GM21423 (cell line): ENCODE measurements around the gene ODC1.
"Not testable (repeated sequence)": the region's sequence is repeated elsewhere in the genome, so short reads cannot be mapped to it uniquely, and the experiment has no call there.

Experiments
- ATAC-seq: cut with Tn5 transposase; IDR thresholded peaks from one replicate; pipeline ENCODE4 v1.9.1; 2021; ENCODE audit warnings: mild to moderate bottlenecking, moderate library complexity; ENCODE audit not compliant: unreplicated experiment

Gene ODC1

DNA sequence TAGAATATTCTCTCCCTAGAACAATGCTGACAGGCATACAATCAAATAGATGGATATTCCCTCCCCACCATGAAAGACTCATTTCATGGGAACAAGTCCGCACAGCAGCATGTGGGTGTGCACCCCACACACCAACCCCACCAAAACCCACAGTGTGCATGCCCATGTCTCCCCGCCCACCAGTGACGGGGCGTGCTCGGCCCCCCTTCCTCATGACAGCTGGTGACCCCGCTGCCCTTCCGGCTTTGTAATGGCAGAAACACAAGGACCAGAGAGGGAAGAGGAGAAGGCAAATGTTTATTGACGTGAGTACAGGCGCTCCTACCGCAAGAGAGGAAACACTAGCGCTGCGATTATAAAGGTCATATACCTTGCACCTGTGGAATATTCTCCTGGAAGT, 30.8 kb upstream of the ODC1 start:
- ATAC-seq, result no peak

DNA sequence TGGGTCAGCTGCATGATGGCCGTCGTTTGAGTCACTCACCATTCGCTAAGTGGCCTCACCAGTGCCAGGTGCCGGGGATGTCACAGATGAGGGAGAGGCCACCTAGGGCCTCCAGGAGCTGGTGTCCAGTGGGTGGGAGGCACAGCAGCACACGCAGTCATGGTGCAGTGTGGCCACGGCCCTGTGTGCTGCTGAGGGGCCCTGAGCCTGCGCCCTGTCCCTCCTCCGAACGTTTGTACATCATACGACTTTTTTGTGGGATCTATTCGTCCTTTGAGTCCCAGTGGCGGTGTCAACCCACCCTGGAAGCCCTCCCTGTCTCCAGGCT, 30.1 kb upstream of the ODC1 start:
- ATAC-seq, result no peak

DNA sequence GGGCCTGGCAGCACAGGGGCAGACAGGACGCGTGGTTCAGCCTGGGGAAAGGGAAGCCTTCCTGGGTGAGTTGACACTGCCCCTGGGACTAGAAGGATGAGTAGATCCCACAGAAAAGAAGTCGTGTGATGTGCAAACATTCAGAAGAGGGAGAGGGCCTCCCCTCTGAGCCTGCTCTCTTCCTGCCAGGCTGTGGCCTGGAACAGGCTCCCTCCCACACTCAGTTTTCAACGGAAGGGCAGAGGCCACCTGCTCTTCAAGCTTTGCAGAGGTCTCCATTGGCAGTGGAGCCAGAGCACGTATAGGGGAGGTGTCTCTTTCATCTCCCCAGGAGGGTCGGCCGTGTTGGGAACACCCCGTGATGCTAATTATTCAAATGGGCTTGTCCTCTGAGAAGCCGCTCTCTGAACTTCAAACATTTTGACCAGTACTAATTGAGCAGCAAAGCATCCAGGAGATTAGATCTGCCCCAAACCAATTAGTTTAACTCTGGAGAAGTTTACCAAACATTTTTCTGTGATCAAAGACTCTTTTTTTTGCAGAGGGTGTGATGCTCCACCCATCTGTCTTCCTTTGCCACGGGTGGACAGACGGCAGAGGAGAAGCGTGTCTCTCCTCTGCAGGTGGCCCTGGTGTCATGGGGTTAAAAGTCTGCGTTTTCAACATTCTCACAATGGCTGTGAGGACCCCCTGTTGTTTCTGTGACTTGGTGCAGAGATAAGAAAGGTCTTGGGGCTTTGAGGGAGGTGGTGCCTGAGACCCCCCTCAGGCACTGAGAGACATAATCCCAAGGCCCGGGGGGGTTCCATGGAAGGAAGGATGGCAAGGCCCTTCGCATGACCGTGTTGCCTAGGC, 29.5 kb upstream of the ODC1 start:
- no peak for ATAC-seq

DNA sequence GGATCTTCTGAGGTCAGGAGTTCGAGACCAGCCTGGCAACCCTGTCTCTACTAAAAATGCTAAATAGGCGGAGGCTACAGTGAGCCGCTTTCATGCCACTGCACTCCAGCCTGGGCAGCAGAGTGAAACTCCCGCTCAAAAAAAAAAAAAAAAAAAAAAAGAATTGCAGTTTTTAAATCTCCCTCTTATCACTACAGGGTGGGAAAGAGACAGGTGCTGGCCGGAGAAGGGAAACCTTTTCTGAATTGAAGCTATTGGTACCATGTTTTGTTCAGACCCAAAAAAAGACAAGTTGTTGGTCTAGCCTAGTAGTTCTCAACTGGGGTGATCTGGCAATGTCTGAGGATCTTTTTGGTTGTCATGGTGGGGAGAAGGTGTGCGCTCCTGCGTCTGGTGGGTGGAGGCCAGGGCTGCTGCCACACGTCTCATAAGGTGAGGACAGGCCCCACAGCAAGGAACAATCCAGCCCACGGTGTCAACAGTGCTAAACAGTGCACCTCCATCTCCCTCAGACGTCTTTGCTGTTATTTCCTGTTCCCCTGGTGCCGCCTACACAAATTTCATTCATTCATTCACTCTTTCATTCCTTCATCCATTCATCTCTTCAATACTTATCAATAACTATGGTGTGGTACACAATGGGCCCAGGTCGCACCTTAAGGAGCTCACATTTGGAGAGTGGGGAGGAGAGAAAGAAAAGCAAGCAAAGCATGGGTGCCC, 28.8 kb upstream of the ODC1 start:
- ATAC-seq, result no peak

DNA sequence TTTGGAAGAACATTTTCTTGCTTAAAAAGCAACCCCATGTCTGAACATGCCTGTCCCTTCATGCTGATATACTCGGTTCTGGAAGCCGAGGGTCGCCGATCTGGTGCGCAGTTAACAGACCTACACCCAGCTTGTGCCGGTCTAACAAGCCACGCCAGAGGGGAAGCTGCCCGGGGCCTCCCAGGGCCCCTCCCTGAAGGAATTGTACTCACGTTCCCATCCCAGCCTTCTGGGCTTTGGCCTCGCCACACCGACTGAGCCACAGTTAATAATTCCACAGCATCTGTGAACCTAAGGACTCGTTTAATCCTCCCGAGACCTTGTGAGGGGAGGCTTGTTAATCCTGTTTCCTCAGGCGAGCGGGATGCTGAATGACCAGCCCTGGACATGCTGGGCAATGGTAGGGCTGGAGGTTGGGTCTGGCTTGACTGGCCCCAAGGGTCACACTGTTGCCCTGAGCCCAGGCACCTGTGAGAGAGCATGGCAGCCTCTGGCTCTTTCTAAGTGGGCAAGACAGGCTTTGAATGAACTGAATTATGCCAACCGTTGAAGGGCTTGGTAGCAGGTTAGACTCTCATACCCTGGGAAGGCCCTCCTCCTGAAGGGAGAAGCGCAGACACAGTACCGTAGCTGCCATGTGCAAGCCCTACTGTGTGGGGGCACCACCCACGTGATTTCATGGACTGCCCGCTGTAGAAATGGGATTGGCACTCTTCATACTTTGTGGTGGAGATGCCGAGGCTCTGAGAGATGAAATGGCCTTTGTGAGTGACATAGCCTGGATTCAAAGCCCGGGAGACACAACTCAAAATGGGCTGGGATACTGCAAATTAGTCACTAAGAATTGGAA, 27.9 kb upstream of the ODC1 start:
- no peak for ATAC-seq

DNA sequence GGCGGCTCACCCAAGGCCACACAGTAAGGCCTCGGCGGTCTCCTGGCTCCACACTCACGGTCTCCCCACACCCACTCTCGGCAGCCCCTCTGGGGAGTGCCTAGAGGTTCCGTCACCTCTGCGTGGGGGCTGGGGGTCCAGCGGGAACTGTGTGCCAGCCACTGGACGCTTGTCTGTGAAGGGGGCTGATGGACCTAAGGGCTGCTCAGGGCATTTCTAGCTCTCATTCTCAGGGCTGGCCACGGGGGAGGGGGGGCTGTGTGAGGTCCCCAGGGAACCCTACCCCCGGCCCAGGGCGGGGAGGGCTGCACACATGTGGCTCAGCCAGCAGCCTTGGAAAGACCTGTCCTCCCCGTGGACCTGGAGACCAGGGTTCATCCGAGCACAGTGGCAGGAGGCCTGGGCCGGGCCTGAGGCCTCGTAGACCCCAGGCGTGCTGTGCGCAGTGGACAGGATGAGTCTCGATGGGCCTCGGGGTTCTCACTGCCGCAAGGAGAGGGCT, 27.1 kb upstream of the ODC1 start:
- no peak for ATAC-seq

DNA sequence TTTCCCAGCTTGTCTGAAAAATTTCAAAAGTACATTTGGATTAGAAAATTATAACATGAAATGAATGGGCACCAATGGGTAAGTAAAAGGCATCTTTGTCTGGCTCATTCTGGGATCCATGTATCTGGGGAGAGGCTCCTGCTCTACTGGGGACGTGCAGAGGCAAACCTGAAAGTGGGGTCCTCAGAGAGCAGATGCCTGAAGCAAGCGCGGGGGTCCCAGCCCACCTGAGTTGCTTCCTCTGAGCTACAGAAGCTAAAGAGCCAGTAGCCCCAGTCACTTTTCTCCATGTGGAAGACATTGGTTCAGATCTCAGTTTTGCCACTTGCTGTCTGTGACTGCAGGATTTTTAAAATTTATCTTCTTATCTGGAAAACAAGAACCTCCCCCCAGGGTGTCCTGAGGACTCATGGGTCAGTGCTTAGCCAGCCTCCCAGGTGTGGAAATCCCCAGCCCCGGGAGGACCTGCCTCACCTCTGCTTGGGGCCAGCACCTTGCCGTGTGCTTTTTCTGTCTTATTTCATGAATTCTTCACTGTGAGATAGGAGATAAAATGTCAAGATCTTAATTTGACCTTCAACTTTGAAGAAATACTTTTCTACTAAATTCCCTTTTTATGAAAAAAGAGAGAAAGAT, 25.1 kb upstream of the ODC1 start:
- ATAC-seq, result no peak

DNA sequence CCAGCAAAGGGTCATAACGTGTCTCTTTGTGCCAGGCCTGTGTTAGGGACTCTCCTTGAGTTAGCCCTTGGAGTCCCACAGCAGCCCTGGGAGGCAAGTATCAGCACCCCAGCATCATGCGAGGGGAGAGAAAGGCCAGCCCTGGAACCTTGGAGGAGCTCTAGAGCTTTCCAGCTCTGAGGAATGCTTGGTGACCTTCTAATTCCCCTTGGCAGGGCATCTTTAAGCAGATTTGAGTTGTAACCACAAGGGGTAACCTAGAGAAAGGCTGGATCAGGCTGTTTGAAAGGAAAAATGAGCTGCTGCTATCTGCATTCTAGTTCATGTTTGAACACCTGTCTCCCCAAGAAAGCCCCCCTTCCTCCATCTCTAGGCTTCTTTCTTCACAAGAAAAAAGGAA, 23.8 kb upstream of the ODC1 start:
- no peak for ATAC-seq

DNA sequence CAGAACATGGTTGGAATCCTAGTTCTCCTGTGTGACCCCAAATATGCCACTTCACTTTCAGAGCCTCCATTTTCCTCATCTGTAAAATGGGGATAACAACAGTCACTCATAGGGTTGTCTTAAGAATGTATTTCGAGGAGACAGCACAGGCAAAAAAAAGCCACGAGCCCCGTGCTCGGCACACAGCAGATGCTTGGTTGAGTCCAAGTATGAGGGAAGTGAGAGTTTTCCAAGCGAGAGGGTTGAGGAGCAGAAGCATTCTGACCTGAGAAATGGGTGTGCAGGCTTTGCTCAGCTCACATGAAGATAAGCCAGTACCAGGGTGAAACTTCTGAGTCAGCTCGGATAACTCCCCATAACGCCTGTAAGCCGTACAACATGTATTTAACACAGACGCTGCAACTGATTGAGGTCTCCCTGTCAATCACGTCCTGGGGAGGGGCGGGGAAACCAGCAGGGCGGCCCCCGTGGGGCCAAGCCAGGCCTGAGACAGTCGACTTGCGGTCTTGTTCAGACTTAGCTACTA, 23.0 kb upstream of the ODC1 start:
- ATAC-seq, result no peak

DNA sequence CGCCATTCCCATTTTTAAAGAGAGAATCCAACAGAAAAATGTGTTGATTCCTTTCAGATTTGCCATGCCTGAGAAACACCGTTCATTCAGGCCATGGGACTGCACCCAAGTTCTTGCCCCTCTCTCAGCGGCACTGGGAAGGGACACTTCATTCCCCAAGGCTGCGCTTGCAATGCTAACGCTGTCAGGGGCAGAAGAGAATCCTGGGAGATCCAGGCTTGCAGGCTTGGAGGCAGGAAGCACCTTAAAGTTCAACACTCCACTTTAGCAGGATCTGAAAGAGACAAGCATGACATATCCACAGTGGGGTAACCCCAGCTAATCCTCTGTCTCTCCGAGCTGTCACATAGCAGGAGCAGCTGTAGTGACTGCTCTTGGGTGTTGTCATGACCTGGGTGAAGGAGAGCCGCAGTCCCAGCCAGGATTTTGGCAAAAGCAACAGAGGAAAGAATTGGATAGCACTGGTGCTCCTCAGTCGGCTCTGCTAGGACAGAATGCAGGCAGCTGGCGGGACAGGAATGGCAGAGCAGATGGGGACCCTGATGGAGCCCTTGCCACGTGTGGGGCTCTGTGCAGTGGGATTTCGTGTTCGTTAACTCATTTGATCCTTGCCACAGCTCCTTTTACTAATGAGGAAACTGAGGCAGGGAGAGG, 22.0 kb upstream of the ODC1 start:
- ATAC-seq, result no peak

DNA sequence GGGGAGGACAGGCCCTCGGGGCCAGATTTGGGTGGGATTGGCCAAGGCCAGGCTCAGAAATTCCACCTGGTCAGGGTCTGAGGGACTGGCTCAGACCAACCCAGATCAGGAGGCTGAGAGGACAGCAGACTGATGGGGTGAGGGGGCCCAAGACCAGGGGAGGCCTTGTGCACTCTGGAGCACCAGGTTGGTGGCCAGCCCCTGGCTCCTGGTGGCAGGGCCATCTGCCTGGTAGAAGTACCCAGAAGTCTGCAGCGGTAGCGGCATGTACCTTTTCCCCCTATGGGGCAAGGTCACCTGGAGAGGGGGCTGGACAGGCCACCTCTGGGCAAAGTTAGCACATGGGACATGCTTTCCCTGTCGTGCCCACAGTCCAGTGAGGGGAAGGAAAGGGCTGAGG, 21.2 kb upstream of the ODC1 start:
- no peak for ATAC-seq

DNA sequence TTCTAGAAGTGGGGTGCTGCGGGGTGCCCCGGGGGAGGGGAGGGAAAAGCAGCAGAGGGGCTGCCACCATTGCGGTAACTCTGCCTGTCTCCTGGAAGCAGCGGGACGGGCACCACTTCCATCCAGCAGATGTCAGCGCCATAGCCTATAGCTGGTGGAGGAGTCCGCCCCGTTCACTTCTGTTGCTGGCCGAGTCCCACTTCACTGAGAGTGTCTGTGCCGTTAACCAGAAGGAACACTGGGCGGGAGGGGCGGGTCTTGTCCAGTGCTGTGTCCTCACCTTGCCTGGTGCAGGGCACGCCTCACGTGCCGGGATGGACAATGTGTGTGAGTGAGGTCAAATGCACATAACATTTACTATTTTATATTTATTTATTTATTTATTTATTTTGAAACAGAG, 19.3 kb upstream of the ODC1 start:
- no peak for ATAC-seq

DNA sequence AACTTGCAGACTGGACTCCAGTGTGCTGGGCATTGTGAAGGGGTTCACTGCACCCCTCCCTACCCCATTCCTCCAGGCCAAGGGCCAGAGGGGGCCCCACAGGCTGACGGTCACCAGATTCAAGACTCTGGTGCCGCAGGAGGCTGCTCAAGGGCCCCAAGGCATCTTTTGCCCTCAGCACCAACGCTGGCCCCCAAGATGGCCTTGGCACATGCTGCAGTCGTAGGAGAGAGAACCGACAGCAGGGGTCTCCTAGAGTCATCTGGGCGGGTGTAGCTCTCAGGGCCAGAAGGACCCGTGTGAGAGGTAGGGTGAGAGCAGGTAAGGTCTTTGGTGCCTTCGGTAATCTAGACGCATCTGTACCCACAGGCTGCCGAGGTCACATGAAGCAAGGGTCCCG, 18.7 kb upstream of the ODC1 start:
- no peak for ATAC-seq

DNA sequence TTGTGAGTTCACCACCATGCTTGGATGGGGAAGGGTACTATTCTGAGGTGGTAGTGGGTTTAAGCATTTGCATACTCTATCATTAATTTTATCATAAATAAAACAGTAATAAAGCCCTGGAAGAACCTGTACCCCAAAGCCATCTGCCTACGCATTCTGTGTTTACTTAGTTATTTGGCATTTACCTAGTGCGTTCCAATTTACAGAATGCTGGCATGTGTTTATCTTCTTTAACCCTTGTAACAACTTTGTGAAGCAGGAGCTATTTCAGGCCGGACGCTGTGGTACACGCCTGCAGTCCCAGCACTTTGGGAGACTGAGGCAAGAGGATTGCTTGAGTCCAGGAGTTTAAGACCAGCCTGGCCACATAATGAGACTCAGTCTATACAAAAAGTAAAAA, 17.8 kb upstream of the ODC1 start:
- no peak for ATAC-seq

DNA sequence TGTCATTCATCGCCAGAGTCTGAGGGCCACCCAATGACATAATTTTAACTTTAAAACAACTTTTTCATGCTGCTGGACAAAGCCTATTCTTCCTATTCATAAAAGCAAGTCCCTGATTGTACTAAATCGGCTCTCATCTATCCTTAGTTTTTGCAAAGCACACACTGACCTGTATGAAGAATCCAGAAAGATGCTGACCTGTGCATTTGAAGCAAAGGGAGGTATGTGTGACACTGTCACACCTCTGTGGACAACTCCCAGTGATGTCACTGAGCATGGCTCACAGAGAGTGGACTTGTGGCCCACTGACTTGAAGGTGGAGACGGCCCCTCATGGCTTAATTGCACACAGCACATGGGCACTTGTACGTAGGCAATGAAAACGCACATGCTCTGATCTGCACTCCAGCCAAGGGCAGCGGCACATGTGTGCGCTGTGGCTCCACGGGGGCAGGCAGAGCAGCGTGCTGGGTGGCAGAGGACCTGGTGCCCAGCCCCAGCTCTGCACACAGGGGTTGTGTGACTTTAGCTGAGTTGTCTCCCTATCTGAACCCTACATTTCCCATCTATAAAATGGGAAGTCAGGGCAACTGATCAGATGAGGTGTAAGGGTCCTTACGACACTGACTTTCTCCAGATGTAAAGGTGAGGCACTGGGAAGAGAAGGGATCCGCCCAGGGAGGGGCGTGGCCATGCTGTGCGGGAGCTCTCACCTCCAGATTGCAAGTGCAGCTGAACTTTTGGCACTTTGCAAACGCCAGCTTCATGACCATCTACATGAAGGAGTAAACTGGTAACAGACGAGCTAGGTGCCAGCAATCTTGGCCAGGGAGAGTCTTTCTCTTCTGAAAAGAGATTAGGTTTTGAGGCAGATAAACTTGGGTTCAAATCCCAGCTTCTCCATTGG, 14.3 kb upstream of the ODC1 start:
- ATAC-seq, result no peak

DNA sequence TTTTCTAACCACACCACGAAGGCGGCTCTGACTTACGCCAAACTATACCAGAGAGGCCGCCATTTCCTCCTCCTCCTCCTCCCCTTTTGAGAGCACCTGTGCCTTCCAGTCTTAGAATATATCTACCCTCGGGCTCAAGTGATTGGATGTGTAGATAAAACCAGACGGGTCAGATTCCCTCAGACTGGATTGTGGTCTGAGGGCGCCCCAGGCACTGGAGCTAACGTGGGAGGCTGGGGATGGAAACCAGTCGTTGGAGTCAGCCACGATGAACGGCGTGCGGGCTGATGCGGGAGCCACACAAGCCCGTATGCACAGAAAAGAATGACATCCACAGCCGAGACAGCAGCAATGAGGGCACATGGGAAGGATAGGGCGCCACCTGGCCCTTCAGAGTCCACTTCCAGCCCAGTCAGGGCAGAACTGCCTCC, 12.3 kb upstream of the ODC1 start:
- ATAC-seq, result no peak

DNA sequence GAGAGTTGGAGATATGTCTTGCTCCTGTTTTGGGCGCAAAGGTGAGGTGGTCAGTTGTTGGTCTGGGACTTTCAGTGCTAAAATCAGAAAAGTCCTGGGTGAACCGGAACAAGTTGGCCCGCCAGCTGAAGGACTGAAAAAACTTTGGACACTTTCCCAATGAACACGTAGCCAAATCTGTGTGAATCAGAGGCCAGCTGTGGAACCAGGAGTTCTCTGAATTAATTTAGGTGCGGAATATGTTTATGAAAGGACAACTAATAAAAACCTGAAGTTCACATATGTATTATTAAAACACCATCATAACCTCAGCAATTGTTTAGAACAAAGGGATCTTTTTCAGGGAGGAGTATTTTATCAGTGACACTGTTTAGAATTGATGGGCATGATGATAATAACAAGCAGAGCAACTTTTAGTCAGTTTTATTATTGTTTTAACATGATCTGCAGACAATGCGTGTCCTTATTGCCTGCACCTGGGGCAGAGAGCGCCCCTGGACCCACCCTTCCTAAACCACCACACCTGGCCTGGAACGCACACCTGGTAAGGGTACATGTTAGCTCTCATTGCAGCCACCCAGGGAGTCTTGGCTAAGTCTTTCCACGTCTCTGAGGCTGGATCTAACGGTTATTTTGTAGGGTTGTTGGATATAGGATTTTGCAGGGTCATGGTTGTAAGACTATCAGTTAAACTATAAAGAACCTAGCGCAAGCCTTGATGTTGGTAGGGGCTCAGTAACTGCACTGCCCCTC, 9.9 kb upstream of the ODC1 start:
- ATAC-seq, result no peak

DNA sequence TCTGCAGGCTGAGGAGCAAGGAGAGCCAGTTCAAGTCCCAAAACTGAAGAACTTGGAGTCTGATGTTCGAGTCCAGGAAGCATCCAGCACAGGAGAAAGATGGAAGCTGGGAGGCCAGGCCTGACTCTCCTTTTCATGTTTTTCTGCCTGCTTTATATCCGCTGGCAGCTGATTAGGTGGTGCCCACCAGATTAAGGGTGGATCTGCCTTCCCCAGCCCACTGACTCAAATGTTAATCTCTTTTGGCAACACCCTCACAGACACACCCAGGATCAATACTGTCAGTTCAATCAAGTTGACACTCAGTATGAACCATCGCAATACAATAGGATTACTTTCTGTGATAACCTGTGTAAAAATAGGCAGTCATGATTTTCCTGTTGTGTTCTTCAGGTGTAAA, 9.1 kb upstream of the ODC1 start:
- not testable (repeated sequence) for ATAC-seq

DNA sequence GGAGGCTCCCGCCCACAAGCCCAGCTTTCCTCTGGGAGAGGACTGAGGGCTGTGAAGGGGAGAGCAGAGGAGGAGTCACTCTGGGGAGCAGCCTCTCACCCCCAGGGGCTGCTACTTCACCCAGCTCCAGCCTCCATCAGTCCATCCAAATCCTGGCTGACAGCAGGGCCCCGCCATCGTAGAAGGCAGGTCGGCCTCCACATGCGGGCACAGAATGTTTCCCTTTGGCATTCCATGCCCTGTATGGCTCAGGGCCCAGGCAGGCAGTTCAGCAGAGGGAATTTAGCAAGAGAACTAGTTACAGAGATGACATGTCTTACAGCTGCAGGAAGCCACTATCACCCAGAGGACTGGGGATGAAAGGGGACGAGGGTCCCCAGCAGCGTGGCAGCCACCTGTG, 6.4 kb upstream of the ODC1 start:
- no peak for ATAC-seq
